IMR-90 (cell line): ENCODE data around the gene SSU72. TPM values are rescaled to one million over a fixed set of nuclear protein-coding genes. Genes with fewer than 3 reads are reported as not detected.
"Not testable (repeated sequence)": the region's sequence is repeated elsewhere in the genome, so short reads cannot be mapped to it uniquely, and the experiment has no call there.

Experiments
- ATAC-seq: fragments of 200-7000 bp; cut with Tn5 transposase; 2 replicates; pipeline ENCODE4 v1.9.1; 2020; ENCODE audit warnings: low read depth, mild to moderate bottlenecking, moderate library complexity
- BruUV-seq: library from RNA; stranded (reverse); fragments of 400-500 nt; replicated peaks from 2 replicates; lab custom pipeline; 2021; lab: Mats Ljungman, UMichigan
- CTCF ChIA-PET: fragments of 300-600 bp; formaldehyde crosslinking; extraction: SDS; loops from one replicate; lab custom pipeline; 2021; ENCODE audit warnings: antibody characterized with exemption; lab: Yijun Ruan, JAX
- POLR2A ChIA-PET: fragments of 300-600 bp; sonication (Branson Sonifier 250); formaldehyde crosslinking; loops from one replicate; lab custom pipeline; 2022; ENCODE audit warnings: antibody characterized with exemption; ENCODE audit not compliant: unreplicated experiment; lab: Charles Lee
- DNase-seq: peaks from one replicate; pipeline ENCODE4 v3.0.0; 2013
- H2AFZ ChIP-seq: replicated peaks from 2 replicates; pipeline ENCODE3; 2013; ENCODE audit warnings: low read length, mild to moderate bottlenecking; ENCODE audit not compliant: poor library complexity
- H2AK5ac ChIP-seq: 2 replicates; pipeline ENCODE4 v1.6.1; 2013; ENCODE audit warnings: low read depth, low read length, inconsistent platforms
- H2AK9ac ChIP-seq: replicated peaks from 2 replicates; pipeline ENCODE3; 2013; ENCODE audit warnings: mild to moderate bottlenecking, low read depth, low read length, moderate library complexity; ENCODE audit not compliant: poor library complexity
- H2BK120ac ChIP-seq: 2 replicates; pipeline ENCODE4 v1.6.1; 2013; ENCODE audit warnings: low read depth, low read length, inconsistent platforms
- H2BK15ac ChIP-seq: 3 replicates; pipeline ENCODE4 v1.6.1; 2013; ENCODE audit warnings: low read depth, low read length, inconsistent platforms
- H2BK20ac ChIP-seq: 2 replicates; pipeline ENCODE4 v1.6.1; 2013; ENCODE audit warnings: low read depth, mild to moderate bottlenecking, inconsistent platforms, low read length, moderate library complexity
- H2BK5ac ChIP-seq: 2 replicates; pipeline ENCODE4 v1.6.1; 2013; ENCODE audit warnings: mild to moderate bottlenecking, low read depth, low read length, inconsistent platforms; ENCODE audit not compliant: poor library complexity, severe bottlenecking
- H3K14ac ChIP-seq: replicated peaks from 2 replicates; pipeline ENCODE4 v1.6.1; 2013; ENCODE audit warnings: low read depth, low read length, inconsistent platforms
- H3K18ac ChIP-seq: 2 replicates; pipeline ENCODE4 v1.6.1; 2013; ENCODE audit warnings: low read depth, low read length, control low read depth
- H3K23ac ChIP-seq: 2 replicates; pipeline ENCODE4 v1.6.1; 2013; ENCODE audit warnings: low read depth, low read length, inconsistent platforms
- H3K27ac ChIP-seq: 2 replicates; pipeline ENCODE4 v1.5.1; 2013; ENCODE audit warnings: mild to moderate bottlenecking, control low read depth, low read length; ENCODE audit not compliant: insufficient read depth
- H3K27me3 ChIP-seq: 2 replicates; pipeline ENCODE4 v1.6.1; 2013; ENCODE audit warnings: low read length; ENCODE audit not compliant: control insufficient read depth, insufficient read depth
- H3K36me3 ChIP-seq: 2 replicates; pipeline ENCODE4 v1.6.1; 2013; ENCODE audit warnings: low read length, mixed read lengths; ENCODE audit not compliant: control insufficient read depth, insufficient read depth
- H3K4ac ChIP-seq: 2 replicates; pipeline ENCODE4 v1.6.1; 2013; ENCODE audit warnings: low read depth, low read length, inconsistent platforms
- H3K4me1 ChIP-seq: 2 replicates; pipeline ENCODE4 v1.6.1; 2013; ENCODE audit warnings: low read length, mixed read lengths; ENCODE audit not compliant: control insufficient read depth, insufficient read depth
- H3K4me2 ChIP-seq: 2 replicates; pipeline ENCODE4 v1.6.1; 2013; ENCODE audit warnings: low read depth, mild to moderate bottlenecking, control low read depth, low read length, moderate library complexity
- H3K4me3 ChIP-seq: 2 replicates; pipeline ENCODE4 v1.5.1; 2013; ENCODE audit warnings: low read depth, mild to moderate bottlenecking, control low read depth, low read length, moderate library complexity; ENCODE audit not compliant: insufficient read depth
- H3K56ac ChIP-seq: 2 replicates; pipeline ENCODE4 v1.6.1; 2013; ENCODE audit warnings: low read length, inconsistent platforms; ENCODE audit not compliant: insufficient read depth; ENCODE audit errors: extremely low read depth
- H3K79me1 ChIP-seq, 2 experiments: 2 replicates each; pipeline ENCODE4 v1.6.1; 2013; ENCODE audit warnings: low read length in 2 of 2, inconsistent platforms in 1 of 2, low read depth in 1 of 2
- H3K9ac ChIP-seq: 2 replicates; pipeline ENCODE4 v1.6.1; 2013; ENCODE audit warnings: low read depth, low read length, control low read depth
- H3K9me1 ChIP-seq: 2 replicates; pipeline ENCODE4 v1.6.1; 2013; ENCODE audit warnings: low read length, inconsistent platforms; ENCODE audit not compliant: insufficient read depth
- H3K9me3 ChIP-seq: 2 replicates; pipeline ENCODE4 v1.6.1; 2013; ENCODE audit warnings: low read length; ENCODE audit not compliant: control insufficient read depth, insufficient read depth
- H4K20me1 ChIP-seq: 2 replicates; pipeline ENCODE4 v1.6.1; 2013; ENCODE audit warnings: low read length, inconsistent platforms; ENCODE audit not compliant: insufficient read depth
- H4K5ac ChIP-seq: 2 replicates; pipeline ENCODE4 v1.6.1; 2013; ENCODE audit warnings: mild to moderate bottlenecking, low read depth, low read length, control low read depth
- H4K8ac ChIP-seq, 2 experiments: 2 replicates each; pipeline ENCODE4 v1.6.1; 2013; ENCODE audit warnings: low read depth in 2 of 2, low read length in 2 of 2, control low read depth in 1 of 2, inconsistent platforms in 1 of 2
- H4K91ac ChIP-seq: 2 replicates; pipeline ENCODE4 v1.6.1; 2013; ENCODE audit warnings: low read depth, low read length, inconsistent platforms; ENCODE audit not compliant: insufficient read depth
- WGBS, 2 experiments: methylation state at CpG; one replicate each; pipeline versions ENCODE4 v1.1.5 to v1.1.7; 2013; ENCODE audit warnings: missing lambda C conversion rate in 2 of 2; ENCODE audit not compliant: insufficient read length in 1 of 2; ENCODE audit errors: extremely low coverage in 2 of 2; 5-methylcytosine and 5-hydroxymethylcytosine counted together
- dilution Hi-C: fragments of 300-500 bp; cut with HindIII; formaldehyde crosslinking; loops from one replicate; pipeline ENCODE4 v1.14.3; 2018; ENCODE audit warnings: low sequenced_read_pairs; ENCODE audit not compliant: unreplicated experiment
- in situ Hi-C: fragments of 300-500 bp; cut with MboI; formaldehyde crosslinking; loops from 3 replicates; pipeline ENCODE4 v1.14.3; 2019; ENCODE audit warnings: low sequenced_read_pairs, inconsistent platforms, mixed read lengths
- intact Hi-C: fragments of 100-400 bp; cut with micrococcal nuclease; formaldehyde crosslinking; loops from 2 replicates; pipeline ENCODE4 v1.10.0; 2022
- polyA plus RNA-seq, 3 experiments: library from polyadenylated mRNA; depleted of rRNA; stranded (reverse); fragments of >200 nt; gene quantifications; 2 replicates each; pipeline ENCODE4 v1.2.3, GENCODE V29; 2012; ENCODE audit warnings: low replicate concordance in 1 of 3
- total RNA-seq: library from RNA; depleted of rRNA; stranded (reverse); fragments of >200 nt; gene quantifications from 2 replicates; pipeline ENCODE4 v1.2.3, GENCODE V29; 2012

SSU72 gene
- total and polyA plus RNA-seq, 2 of the 4 experiments (the other 2 are of a cell fraction) = 33.7 to 88.4 TPM

DNA sequence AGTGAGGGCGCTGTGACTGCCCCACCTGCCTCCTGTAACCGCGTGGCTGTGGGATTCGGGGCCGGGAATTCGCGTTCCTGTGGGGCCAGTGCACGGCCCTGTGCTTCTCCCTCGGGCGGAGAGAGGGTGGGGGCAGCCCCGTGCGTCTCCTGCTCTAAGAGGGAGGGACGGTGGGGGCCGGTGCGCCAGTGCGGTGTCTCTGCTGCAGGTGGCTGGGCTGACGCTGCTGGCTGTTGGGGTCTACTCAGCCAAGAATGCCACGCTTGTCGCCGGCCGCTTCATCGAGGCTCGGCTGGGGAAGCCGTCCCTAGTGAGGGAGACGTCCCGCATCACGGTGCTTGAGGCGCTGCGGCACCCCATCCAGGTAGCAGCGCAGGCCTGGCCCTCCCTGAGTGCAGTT is 52.1 kb downstream of the SSU72 start:
- H2BK120ac ChIP-seq, H3K56ac ChIP-seq, H3K4me3 ChIP-seq, H3K4ac ChIP-seq, H2AK9ac ChIP-seq, H3K9me3 ChIP-seq, POLR2A ChIA-PET, intact Hi-C loops, H2BK20ac ChIP-seq, H3K9ac ChIP-seq, ATAC-seq, H4K91ac ChIP-seq, H3K23ac ChIP-seq, H2AK5ac ChIP-seq, H3K9me1 ChIP-seq, H2AFZ ChIP-seq, H3K14ac ChIP-seq, dilution Hi-C loops, in situ Hi-C loops, H3K4me2 ChIP-seq, H4K5ac ChIP-seq, H2BK5ac ChIP-seq, H3K27ac ChIP-seq, H3K27me3 ChIP-seq, H3K79me1 ChIP-seq, BruUV-seq, DNase-seq, H4K8ac ChIP-seq, H3K18ac ChIP-seq, H2BK15ac ChIP-seq, H3K4me1 ChIP-seq, H4K20me1 ChIP-seq, CTCF ChIA-PET: not testable (repeated sequence)
- H3K36me3 ChIP-seq = peaks cover 35% of the 10 kb centered on the region
- 96% methylated on average over 15 of the region's 30 CpGs; no CpG with 5 or more reads in 1 of the 2 experiments for WGBS, 2 experiments
